Measurements from ENCODE around the gene TMEM86B. TPM values are rescaled to one million over a fixed set of nuclear protein-coding genes. Genes with fewer than 3 reads are reported as not detected.

The TMEM86B gene
- total and polyA plus RNA-seq, 8 donors: 1.9 to 4.4 (median 2.7) TPM

DNA sequence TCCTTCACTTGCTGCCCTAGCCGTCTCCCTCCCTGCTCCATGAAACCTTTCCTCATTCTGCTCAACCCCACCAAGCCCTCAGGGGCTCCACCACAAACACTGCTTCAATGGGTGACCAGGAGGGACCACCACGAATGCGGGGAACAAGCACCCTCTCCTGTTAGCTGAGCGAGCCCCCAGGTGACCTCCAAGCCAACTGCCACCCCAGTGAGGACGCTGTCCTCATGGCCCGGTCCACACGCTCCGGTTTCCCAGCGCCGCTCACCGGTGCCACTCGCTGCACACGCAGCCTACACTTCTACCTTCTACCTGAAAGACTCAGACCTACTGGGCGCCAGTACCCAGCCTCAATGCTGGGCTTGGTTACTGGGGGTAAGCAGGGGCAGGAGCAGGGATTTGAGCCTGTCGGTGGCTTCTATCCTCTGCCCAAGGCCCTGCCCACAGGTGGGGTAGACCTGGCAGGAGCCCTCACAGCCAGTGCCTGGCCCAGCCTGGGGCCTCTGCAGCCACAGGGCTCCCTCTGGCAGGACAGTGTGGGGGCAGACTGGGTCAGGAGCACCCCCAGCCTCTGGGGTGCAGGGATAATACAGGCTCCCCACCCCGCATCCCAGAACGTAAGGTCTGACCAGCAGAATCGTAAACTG lies 704 bp upstream of the TMEM86B start:
- no peaks in the 10 kb centered on the region for H3K27me3 ChIP-seq
- TF ChIP-seq, protein P1, sequence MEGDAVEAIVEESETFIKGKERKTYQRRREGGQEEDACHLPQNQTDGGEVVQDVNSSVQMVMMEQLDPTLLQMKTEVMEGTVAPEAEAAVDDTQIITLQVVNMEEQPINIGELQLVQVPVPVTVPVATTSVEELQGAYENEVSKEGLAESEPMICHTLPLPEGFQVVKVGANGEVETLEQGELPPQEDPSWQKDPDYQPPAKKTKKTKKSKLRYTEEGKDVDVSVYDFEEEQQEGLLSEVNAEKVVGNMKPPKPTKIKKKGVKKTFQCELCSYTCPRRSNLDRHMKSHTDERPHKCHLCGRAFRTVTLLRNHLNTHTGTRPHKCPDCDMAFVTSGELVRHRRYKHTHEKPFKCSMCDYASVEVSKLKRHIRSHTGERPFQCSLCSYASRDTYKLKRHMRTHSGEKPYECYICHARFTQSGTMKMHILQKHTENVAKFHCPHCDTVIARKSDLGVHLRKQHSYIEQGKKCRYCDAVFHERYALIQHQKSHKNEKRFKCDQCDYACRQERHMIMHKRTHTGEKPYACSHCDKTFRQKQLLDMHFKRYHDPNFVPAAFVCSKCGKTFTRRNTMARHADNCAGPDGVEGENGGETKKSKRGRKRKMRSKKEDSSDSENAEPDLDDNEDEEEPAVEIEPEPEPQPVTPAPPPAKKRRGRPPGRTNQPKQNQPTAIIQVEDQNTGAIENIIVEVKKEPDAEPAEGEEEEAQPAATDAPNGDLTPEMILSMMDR (IDR thresholded peaks at IDR 0.05): no peak
- H3K4me3 ChIP-seq: no peak overlapping the region
- peaks cover 0 to 88% of the 10 kb centered on the region in 2 donors for H3K36me3 ChIP-seq
- no peak overlapping the region for H3K27ac ChIP-seq
- no peaks in the 10 kb centered on the region for H3K4me1 ChIP-seq
- no peaks in the 10 kb centered on the region for H3K9me3 ChIP-seq
- DNase-seq: peak in 1 of 4 donors; percentile 65
- no peak for ATAC-seq
- intact Hi-C loops (cut with DNase I): no loop called here

DNA sequence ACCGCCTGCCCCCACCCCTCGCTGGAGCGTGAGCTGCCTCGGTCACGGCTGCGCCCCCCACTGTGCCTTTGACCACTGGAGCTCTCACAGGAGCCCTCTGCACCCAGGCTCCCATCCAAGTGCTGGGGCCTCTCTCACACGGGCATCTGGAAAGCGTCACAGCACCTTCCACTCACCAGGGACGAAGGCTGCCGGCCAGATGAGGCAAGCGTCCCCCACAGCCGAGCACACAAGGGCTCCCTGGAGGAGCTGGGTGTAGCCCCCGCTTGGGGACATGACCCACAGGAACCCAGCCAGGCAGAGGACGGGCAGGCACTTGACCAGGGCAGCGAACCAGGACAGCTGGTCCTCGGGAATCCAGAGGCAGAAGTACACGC lies 560 bp downstream of the TMEM86B start:
- ATAC-seq (no peak), DNase-seq (peak in 1 of 4 donors; percentile 61)
- Histone ChIP-seq H3K4me1 (no peaks in the 10 kb centered on the region), H3K27ac (no peak overlapping the region), H3K4me3 (no peak overlapping the region), H3K9me3 (no peaks in the 10 kb centered on the region), H3K36me3 (peaks cover 0 to 84% of the 10 kb centered on the region in 2 donors), H3K27me3 (no peaks in the 10 kb centered on the region)
- TF ChIP-seq, protein P1 (IDR thresholded peaks at IDR 0.05): no peak
- intact Hi-C loops (cut with DNase I): no loop called here

DNA sequence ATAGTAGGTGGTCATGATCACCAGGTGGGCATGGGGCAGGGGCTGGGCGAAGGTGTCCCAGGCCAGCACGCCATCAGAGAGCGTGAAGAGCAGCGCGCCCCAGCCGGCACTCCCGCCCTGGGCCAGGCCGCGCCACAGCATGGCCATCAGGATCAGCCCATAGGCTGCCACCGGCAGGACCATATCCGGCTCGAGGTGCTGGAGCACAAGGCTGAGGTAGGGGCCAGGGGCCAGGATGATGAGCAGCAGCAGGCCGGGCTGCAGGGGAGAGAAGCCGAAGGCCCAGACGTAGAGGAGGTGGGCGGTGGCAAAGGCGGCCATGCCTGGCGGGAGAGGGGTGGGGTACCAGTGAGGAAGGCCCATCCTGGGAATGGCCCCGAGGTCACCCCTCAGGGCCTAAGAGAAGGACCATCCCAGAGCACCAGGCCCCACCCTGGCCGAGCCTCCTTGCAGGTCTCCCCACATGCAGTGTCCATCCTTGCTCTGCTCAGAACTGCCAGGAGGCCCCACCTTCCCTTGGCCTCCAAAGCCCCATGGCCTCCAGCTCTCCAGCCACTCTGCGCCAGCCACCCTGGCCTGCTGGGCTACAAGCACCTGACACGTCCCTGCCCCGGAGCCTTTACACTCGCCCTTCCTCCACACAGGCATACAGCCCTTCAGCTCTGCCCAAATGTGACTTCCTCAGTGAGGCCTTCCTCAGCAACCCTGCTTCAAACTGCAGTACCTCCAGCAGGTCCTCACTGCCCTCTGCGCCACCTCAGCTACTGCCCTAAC lies 1.1 kb downstream of the TMEM86B start:
- no peak for ATAC-seq
- Histone ChIP-seq H3K4me1 (no peaks in the 10 kb centered on the region), H3K27ac (no peak overlapping the region)

DNA sequence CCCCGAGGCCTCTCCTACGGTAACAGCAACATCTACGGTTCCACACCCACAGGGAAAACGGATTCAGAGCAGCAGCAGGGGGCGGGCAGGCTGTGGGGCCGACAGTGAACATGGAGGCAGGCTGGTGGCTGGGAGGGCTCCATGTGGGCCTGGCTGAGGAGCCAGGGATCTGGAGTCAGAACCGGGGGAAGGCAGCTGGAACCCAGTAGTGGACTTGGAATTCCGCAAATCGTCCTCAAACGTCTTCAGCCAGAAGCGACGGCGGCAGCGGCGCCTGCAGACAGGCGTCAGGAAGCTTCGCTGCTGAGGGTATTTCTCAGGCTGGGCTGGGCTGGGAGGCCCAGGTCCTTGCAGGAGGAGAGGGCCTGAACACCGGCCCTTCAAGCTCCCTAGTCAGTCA lies 1.8 kb downstream of the TMEM86B start:
- intact Hi-C loops (cut with DNase I): no loop called here
- TF ChIP-seq, protein P1 (IDR thresholded peaks at IDR 0.05): no peak
- DNase-seq (no peak), ATAC-seq (no peak)
- Histone ChIP-seq H3K36me3 (peaks cover 0 to 72% of the 10 kb centered on the region in 2 donors), H3K27me3 (no peaks in the 10 kb centered on the region), H3K4me3 (no peak overlapping the region), H3K27ac (no peak overlapping the region), H3K9me3 (no peaks in the 10 kb centered on the region), H3K4me1 (no peaks in the 10 kb centered on the region)

More for the DNA sequence above, 1.1 kb downstream of the TMEM86B start:
- H3K4me3 ChIP-seq: no peak overlapping the region
- peak in 1 of 4 donors; percentile 73 for DNase-seq
- peaks cover 0 to 78% of the 10 kb centered on the region in 2 donors for H3K36me3 ChIP-seq
- no peaks in the 10 kb centered on the region for H3K27me3 ChIP-seq
- intact Hi-C loops (cut with DNase I): no loop called here
- H3K9me3 ChIP-seq: no peaks in the 10 kb centered on the region
- TF ChIP-seq, protein P1 (IDR thresholded peaks at IDR 0.05): no peak

DNA sequence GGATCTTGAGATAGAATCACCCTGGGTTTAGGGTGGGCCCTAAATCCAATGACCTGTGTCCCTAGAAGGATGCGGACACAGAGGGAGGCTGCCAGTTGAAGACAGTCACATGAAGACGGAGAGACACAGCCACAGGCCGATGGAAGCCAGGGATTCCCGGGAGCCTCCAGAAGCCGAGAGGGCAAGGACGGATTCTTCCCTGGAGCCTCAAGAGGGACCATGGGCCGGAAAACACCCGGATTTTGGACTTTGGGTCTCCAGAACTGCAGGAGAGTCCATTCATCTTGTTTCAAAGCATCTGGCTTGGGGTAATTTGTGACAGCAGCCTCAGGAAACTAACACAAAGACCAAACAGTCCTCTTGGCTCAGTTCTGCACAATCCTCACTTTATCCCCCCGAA lies 2.3 kb downstream of the TMEM86B start:
- no peaks in the 10 kb centered on the region for H3K4me1 ChIP-seq
- no peaks in the 10 kb centered on the region for H3K27me3 ChIP-seq
- TF ChIP-seq, protein P1 (IDR thresholded peaks at IDR 0.05): no peak
- intact Hi-C loops (cut with DNase I): no loop called here
- H3K4me3 ChIP-seq: no peak overlapping the region
- peaks cover 0 to 67% of the 10 kb centered on the region in 2 donors for H3K36me3 ChIP-seq
- DNase-seq (no peak), ATAC-seq (no peak)
- no peaks in the 10 kb centered on the region for H3K9me3 ChIP-seq
- no peak overlapping the region for H3K27ac ChIP-seq

Data from left lung (tissue), 10 donors.